ENCODE measurements around the gene RASSF7.

DNA sequence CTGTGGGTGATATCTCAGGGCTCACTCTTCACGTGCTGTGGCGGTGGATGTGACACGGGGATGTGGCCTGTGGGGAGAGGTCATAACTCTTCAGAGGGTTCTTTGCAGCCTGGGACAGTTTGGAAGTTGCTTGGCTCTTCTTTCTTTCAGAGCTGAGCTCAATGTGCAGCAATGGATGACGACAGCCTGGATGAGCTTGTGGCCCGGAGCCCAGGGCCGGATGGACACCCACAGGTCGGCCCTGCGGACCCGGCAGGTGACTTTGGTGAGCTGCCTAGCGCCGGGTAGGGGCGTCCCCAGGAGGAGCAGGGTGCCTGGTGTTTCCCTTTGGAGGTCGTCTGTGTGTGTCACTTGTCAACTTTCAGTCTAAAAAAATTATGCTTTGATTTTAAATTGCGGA lies 20.6 kb downstream of the RASSF7 start:
- TF ChIP-seq POLR2AphosphoS5 (IDR thresholded peaks at IDR 0.05; ENCODE audit: low read depth, low read length) (no peak), POLR2A (IDR thresholded peaks at IDR 0.05; ENCODE audit: low read depth, low read length) (no peak)

Measured in GM12891 (cell line).